ENCODE results near the gene DAB2.
"Not testable (repeated sequence)": the region's sequence is repeated elsewhere in the genome, so short reads cannot be mapped to it uniquely, and the experiment has no call there.

DAB2 gene

DNA sequence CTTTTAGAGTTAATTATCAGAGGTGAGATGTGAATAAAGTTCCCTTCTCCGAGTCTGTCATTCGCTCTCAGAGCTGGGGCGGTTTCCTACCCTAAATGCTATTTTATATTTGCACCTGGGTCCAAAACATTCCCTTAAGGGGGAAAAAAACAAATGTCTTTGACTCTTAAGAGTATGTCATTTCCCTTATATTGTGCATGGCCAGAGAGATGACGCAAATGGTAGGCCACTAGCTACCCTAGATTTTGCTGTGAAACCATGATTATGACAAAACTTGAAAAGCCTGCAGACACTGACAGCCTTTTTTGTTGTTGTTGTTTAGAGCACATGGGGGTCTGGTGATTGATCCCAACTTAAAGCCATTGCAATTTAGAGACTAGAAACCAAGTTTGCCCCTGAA is 12.8 kb downstream of the DAB2 start:
- TF ChIP-seq, protein P1, sequence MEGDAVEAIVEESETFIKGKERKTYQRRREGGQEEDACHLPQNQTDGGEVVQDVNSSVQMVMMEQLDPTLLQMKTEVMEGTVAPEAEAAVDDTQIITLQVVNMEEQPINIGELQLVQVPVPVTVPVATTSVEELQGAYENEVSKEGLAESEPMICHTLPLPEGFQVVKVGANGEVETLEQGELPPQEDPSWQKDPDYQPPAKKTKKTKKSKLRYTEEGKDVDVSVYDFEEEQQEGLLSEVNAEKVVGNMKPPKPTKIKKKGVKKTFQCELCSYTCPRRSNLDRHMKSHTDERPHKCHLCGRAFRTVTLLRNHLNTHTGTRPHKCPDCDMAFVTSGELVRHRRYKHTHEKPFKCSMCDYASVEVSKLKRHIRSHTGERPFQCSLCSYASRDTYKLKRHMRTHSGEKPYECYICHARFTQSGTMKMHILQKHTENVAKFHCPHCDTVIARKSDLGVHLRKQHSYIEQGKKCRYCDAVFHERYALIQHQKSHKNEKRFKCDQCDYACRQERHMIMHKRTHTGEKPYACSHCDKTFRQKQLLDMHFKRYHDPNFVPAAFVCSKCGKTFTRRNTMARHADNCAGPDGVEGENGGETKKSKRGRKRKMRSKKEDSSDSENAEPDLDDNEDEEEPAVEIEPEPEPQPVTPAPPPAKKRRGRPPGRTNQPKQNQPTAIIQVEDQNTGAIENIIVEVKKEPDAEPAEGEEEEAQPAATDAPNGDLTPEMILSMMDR (IDR thresholded peaks at IDR 0.05; ENCODE audit: control insufficient read depth, insufficient read depth, low read depth, low read length, missing control alignments) = no peak
- H3K4me3 ChIP-seq (ENCODE audit: control insufficient read depth, low read depth, low read length) = no peak overlapping the region
- no peak for DNase-seq (ENCODE audit: low read depth)

DNA sequence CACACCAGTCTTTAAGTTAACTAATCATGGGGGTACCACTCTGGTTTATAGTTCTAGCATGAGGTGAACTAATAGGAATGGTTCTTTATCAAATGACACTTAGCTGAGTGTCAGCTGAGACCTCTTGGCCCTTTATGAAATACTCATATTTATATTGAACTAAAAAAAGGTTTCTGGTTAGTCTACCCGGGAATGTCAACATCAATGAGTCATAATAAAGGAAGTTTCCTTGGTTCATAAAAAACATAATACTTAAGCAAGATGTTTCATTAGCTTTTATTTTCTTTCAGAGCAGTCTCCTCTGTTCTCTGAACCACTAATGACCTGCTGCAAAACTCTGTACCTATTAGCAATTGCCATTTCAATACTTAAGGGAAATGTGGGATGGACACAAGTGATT is 13.7 kb downstream of the DAB2 start:
- DNase-seq (ENCODE audit: low read depth) = no peak
- TF ChIP-seq, protein P1 (IDR thresholded peaks at IDR 0.05; ENCODE audit: control insufficient read depth, insufficient read depth, low read depth, low read length, missing control alignments) = no peak
- no peak overlapping the region for H3K4me3 ChIP-seq (ENCODE audit: control insufficient read depth, low read depth, low read length)

DNA sequence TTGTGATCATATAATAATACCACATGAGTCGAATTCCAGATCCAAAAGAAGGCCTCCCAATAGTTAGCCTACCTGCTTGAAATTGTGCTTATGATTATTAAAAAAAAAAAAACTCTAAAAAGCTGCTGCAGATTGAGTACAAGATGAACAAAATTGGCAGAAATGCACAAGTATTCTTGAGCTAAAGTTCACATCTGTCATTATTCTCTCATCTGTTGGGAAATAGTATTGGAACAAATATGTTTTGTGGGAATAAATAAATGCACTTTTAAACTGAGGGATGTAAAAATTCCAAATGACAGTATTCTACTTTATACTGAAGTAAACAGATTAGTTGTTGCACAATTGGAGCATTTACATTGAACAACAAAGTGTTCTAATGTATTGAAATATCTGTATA is 15.7 kb downstream of the DAB2 start:
- no peak for DNase-seq (ENCODE audit: low read depth)
- no peak overlapping the region for H3K4me3 ChIP-seq (ENCODE audit: control insufficient read depth, low read depth, low read length)
- TF ChIP-seq, protein P1 (IDR thresholded peaks at IDR 0.05; ENCODE audit: control insufficient read depth, insufficient read depth, low read depth, low read length, missing control alignments) = no peak

DNA sequence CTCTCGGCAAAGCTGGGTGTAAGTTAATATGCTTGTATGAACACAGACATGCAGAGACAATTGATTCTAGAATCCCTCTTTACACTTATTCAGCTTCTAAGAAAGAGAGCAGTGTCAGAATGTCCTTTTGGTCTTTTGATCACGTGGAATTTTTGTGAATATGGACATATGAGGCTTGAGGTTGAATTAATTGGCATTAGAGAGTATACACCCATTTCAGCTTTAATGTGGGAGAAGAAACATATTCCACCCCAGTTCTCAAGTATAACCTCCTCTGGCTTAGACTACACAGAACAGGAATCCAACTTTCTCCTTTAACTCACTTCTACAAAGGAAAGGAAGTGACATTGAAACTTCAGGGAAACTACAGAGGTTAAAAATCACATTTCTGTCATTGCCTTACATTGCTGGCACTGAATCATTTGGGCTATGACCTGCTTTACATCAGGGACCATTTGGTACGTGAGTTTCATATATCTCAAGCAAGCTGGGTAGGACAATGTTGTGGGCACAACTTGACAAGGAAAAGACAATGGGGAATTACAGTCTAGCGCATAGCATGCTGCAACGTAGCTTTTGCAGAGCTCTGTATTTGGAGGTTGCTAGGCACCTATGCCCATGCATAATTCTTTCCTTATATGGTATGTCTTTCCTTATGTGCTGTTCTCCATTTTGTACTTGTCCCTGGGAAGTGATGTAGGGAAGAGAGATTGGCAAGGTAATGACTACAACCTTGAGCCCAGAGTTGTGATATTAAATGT is 19.5 kb downstream of the DAB2 start:
- TF ChIP-seq, protein P1 (IDR thresholded peaks at IDR 0.05; ENCODE audit: control insufficient read depth, insufficient read depth, low read depth, low read length, missing control alignments) = no peak
- no peak overlapping the region for H3K4me3 ChIP-seq (ENCODE audit: control insufficient read depth, low read depth, low read length)
- no peak for DNase-seq (ENCODE audit: low read depth)

DNA sequence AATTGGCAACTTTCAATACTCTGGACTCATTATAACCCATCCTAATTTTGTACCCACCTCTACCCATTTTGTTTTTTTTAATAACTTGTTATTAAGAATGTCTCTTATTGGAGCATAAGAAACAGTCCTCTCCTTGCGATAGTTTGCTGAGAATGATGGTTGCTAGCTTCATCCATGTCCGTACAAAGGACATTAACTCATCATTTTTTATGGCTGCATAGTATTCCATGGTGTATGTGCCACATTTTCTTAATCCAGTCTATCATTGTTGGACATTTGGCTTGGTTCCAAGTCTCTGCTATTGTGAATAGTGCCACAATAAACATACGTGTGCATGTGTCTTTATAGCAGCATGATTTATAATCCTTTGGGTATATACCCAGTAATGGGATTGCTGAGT is 21.0 kb downstream of the DAB2 start:
- not testable (repeated sequence) for H3K4me3 ChIP-seq (ENCODE audit: control insufficient read depth, low read depth, low read length); DNase-seq (ENCODE audit: low read depth)

DNA sequence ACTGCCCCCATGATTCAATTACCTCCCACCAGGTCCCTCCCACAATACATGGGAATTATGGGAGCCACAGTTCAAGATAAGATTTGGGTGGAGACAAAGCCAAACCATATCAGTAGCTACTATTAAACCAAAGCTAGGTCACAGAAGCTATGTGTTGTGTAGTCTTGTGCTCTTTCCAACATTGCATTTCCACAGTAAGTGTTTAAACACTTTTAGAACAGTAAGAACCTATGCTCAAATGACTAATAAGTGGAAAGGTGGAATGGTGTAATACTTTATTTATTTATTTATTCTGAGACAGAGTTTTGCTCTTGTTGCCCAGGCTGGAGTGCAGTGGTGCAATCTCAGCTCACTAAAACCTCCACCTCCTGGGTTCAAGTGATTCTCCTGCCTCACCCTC is 22.6 kb downstream of the DAB2 start:
- H3K4me3 ChIP-seq (ENCODE audit: control insufficient read depth, low read depth, low read length); DNase-seq (ENCODE audit: low read depth): not testable (repeated sequence)

DNA sequence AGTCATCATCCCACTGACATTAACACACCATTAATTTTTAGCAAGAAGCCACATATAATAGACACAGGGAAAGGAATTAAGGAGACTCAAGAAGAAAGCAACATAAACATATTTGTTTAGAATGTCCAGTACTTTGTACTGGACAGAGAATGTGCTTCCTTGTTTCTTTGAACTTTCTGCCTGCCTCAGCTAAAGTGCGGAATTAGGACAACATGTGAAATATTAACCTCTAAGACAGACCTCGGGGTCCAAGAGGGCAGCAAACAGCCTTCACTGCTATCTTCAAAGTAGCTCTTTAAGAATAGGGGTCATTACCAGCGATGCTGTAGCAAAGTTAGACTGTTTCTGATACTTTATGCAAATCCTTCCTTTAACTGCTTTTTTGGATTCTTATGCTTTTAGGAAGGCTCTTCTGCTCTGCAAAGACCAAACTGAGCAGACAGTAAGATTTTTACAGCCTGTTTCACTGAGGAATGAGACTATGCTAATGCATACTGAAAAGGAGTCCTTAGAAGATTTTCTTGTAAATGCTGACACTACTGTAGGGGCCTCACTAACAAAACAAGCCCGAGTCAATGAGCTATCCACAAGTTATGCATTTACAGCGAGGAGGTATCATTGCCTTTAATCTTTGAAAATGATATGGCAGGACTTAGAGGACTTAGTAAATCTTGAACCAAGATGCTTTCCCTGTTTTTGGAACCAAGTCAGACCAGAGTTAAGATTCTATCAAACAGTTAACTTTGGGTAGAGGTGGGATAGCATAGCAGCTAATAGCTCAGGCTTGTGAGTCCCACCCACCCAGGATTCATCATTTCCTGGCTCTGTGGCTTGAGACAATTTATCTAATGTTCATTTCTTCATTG is 23.8 kb downstream of the DAB2 start:
- no peak overlapping the region for H3K4me3 ChIP-seq (ENCODE audit: control insufficient read depth, low read depth, low read length)
- TF ChIP-seq, protein P1 (IDR thresholded peaks at IDR 0.05; ENCODE audit: control insufficient read depth, insufficient read depth, low read depth, low read length, missing control alignments) = no peak
- no peak for DNase-seq (ENCODE audit: low read depth)

Measured in AG09309 (cell line).